Cardiac septum (tissue), 1 donor: ENCODE measurements around the gene ANXA8. TPM values are rescaled to one million over a fixed set of nuclear protein-coding genes. Genes with fewer than 3 reads are reported as not detected.
"Not testable (repeated sequence)": the region's sequence is repeated elsewhere in the genome, so short reads cannot be mapped to it uniquely, and the experiment has no call there.

Source experiments
- DNase-seq: peaks from one replicate; pipeline ENCODE4 v3.0.0-alpha.2; 2020; ENCODE audit warnings: low spot score
- intact Hi-C: fragments of 100-400 bp; cut with DNase I; formaldehyde crosslinking; loops from one replicate; pipeline ENCODE4 v1.14.0; 2022
- total RNA-seq: library from RNA; stranded (reverse); fragmentation: NEBNext Ultra II Directional; extraction: Animal tissue kit (Norgen Biotek cat#: 25700); gene quantifications from one replicate; pipeline ENCODE4 v1.2.1, GENCODE V29; 2021
- donor health status: DM: no; HTN: no; CAD: no.

ANXA8 gene
- total RNA-seq, 1 donor from 2014 or later: not detected

DNA sequence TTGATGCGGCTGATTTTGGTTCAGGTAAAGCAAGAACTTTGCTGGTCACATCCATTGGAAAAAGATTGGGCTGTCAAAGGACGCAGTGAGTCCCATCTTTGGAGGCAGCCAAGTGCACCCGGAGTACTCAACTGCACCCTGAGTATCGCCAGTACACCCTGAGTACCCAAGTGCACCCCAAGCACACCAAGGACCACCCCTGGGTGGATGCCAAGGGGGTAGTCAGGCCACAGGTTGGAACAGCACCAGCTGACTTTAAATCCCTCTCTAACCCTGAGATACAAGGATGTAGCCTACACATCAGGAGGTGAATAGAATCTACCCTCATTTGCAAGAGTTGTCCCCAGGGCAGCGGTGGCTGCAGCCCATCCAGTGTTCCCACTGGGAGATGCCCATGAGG, 16.5 kb downstream of the ANXA8 start:
- intact Hi-C loops, DNase-seq: not testable (repeated sequence)

DNA sequence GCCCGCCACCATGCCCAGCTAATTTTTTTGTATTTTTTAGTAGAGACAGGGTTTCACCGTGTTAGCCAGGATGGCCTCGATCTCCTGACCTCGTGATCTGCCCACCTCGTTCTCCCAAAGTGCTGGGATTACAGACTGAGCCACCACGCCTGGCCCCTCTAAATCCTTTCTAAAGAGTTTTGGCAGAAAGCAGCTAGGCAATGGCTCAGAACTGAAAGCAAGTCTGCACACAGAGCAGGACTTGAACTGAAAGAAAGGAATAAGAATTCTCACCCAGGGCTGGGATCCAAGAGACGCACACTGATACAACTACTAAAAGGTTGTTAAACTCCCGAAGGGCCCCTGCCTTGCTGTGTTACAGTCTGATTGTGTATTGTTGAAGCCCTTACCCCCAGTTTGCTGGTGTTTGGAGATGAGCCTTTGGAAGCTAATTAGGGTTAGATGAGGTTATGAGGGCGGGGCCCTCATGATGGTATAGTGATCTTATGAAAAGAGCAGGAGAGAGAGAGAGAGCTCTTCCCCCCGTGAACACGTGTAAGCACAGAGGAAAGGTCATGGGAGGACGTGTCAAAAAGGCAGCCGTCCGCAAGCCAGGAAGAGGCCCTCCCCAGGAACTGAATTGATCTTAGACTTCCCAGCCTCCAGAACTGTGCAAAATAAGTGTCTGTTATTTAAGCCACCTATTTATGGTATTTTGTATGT, 18.5 kb downstream of the ANXA8 start:
- intact Hi-C loops, DNase-seq: not testable (repeated sequence)

DNA sequence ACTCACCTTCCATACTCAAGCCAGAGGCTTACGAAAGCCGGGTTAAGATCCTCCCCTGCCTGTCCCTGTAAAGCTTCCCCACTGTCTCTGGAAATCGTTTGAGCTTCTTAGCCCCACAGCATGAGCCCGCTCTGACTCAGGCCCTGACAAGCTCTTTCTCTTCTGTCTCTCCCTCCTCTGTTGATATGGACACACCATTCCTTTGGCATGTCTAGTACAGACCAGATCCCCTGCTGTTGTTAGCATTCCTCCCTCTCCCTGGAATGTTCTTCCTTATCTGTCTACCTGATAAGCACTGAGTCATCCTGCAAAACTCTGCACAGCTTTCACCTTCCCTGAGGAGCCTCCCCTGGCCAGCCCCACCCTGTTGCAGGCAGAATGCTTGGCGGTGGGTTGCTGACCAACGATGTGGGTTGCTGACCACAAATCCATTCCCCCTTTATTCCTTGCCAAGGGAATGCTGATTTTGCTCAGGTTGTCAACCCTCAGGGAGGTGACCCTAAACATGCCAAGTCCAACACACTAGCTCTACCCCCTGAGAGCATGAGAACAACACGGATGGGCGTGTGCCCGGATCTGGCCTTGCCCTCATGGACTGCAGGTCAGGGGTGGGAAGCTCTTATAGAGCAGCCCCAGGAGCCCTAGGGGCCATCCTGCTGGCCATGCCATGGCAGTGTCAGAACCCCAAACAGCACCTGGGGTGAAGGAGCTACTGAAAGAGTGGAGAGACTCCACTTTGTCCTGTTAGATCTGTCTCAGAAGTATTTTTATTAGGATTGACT, 21.1 kb downstream of the ANXA8 start:
- DNase-seq, intact Hi-C loops: not testable (repeated sequence)

DNA sequence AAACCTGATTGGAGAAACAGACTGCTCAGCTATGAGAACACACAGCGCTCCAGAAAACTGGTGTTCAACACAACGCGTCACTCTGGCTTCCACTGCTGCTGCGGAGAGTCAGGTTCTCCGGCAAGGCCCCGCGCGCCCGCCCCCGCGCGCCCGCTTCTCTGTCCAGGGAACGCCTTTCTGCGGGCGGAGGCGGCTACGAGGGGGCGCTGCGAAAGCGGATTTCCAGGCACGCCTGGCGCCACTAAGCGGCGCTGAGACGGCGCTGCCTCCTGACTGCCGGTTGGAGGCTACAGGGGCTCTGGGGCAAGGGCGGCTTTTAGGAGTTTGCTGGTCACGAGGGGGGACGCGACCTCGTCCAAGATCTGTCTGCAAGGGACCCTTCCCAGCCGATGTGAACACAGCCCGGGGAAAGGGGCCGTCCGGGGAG, 22.6 kb downstream of the ANXA8 start:
- DNase-seq, intact Hi-C loops: not testable (repeated sequence)

DNA sequence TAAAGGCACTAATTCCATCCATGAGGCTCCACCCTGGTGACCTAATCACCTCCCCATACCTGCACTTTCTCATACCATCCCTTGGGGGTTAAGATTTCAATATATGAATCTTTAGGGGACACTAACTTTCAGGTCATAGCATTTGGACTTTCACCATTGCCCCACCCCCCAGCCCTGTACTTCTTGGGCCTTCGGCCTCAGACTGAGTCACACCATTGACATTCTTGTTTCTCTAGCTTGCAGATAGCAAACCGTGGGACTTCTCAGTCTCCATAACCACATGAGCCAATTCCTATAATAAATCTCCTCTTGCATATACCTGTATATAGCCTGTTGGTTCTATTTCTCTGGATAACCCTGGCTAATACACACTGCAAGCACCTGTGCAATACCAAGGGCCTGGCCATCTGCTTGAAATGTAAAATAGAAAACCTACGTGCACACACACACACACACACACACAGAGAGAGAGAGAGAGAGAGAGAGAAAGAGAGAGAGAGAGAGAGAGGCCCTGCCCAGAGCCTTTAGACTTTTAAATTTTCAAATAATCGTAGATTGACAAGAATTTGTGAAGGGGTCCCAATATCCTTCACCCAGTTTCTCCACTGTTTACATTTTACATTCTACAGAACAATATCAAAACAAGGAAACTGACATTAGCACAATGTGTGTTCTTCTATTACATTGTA, 25.3 kb downstream of the ANXA8 start:
- intact Hi-C loops: no loop called here
- no peak for DNase-seq

DNA sequence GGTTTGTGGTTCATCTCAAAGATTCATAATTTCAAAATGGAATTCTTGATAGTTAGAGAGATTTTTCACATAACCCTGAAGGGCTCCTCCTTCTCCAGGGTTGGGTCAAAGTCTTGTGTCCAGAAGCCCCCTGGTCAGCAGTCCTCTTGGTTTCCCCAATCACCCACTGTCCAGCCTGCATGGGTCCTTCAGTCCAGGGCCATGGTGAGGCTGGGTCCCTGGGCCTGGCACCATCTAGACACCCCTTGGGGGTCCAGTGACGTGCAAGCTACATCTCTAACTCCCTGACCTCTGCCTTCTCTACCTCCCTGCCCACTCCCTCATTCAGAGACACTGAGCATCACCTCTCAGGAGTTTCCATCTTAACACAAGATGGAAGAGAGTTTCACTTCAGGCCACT, 26.1 kb downstream of the ANXA8 start:
- intact Hi-C loops: no loop called here
- no peak for DNase-seq

DNA sequence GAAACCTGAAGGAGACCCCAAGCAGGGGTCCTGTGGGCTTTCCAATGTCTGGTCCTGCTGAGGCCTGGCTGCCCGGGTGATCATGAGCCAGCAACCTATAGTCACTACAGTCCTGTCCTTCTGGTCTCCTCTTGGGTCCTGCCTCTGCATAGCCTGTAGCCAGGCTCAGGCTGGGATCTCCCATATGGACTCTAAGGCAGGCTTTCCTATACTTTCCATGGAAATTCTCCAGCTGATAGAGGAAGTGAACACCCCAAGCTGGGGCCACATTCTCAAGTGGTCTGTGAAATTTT, 26.4 kb downstream of the ANXA8 start:
- intact Hi-C loops: no loop called here
- no peak for DNase-seq

DNA sequence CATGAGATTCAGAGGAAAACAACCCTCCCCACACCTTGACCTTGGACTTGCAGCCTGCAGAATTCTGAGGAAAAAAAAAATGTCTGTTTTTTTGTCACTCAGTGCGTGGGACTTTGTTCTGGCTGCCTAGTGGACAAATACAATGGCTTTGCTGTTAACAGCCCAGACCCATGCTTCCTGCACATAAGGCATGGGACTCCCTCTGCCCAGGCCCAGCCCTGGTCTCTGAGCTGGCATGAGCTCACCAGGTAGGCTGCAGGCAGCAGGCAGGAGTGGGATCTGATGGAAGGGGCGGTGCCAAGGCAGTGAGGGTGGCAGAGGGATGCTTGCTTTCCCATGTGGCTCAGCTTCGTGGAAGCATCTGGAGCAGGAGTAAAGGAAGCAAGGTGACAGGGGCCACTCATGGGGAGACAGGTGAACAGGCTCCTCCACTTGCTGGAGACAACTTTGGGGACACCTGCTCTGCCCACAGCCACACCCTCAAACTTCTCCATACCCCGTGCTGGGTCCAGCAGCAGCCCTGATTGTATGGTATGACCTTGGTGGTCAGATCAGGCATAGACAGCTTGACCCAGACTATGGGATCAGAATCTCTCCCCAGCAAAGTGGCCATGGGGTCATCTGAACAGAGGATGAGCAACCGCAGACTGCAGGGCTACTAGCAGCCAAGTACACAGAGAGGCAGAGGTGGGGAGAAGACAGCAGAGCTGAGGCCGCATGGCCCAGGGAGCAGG, 27.0 kb downstream of the ANXA8 start:
- intact Hi-C loops: no loop called here
- DNase-seq: no peak

DNA sequence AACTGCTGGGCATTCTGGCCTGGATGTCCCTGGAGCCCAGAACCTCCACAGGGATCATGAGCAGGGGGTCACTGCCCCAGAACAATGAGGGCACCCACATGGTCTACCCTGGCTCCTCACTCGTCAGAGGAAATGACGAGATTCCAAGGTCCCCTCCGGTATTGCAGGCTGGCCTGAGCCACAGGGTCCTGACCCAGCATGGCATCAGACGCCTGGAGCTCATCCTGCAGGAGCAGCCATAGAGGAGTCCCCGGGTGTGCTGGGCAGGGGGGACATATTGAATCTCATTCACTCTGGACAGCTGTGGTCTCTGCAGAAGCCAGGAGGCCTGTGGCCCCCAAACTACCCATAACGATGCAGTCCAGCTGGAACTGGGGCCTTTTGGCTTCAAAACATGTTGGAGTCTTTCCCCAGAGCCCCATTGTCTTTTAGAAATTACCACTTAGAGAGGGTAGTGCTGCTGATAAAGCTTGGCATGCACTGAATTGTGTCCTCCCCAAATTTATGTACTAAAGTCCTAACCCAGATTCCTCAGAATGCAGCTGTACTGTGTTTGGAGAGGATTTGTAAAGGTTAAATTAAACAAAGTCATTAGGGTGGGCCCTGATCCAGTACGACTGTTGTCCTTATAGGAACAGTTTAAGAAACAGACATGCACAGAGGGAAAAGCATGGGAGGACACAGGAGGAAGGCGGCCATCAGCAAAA, 27.7 kb downstream of the ANXA8 start:
- DNase-seq: no peak
- intact Hi-C loops: no loop called here

DNA sequence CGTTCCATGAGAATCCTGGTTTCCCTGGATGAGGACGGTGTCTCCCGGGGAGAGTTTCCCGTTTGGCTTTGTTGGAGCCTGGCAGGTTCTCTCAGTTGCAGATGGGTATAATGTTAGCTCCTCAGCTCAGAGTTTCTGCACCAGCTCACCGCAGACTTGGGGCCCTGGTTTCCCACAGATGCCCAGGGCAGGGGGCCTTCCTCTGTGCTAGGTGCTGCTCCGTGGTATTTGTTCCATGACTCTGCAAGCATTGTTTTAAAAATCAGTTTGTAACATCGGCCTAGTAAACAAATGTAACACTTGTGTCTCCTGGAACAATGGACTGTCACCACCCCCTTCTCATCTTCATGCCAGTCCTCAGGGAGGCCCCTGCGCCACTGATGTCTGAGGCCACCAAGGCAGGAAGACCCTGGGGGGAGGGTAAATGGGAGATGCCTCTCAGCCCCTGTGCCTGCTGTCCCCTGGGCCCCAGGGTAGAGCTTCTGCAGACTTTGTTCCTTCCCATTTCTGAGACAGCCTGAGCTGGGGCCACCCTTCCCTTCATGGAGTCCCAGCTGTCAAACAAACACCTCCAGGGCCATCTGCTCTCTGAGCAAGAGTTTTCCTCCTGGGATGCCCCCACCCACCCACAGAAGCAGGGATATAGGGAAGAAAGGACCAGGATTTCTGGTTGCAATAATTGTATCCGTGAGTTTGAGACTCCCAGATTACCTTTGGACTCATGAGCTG, 28.4 kb downstream of the ANXA8 start:
- intact Hi-C loops, DNase-seq: not testable (repeated sequence)

DNA sequence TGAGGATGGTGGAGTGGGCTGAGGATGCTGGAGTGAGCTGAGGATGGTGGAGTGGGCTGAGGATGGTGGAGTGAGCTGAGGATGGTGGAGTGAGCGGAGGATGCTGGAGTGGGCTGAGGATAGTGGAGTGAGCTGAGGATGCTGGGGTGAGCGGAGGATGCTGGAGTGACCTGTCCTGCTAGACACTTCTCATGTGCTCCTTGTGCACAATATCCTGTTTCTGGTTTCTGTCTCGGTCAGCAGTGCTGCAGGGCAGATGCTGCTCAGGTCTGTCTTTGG, 29.2 kb downstream of the ANXA8 start:
- intact Hi-C loops: no loop called here
- DNase-seq: no peak

DNA sequence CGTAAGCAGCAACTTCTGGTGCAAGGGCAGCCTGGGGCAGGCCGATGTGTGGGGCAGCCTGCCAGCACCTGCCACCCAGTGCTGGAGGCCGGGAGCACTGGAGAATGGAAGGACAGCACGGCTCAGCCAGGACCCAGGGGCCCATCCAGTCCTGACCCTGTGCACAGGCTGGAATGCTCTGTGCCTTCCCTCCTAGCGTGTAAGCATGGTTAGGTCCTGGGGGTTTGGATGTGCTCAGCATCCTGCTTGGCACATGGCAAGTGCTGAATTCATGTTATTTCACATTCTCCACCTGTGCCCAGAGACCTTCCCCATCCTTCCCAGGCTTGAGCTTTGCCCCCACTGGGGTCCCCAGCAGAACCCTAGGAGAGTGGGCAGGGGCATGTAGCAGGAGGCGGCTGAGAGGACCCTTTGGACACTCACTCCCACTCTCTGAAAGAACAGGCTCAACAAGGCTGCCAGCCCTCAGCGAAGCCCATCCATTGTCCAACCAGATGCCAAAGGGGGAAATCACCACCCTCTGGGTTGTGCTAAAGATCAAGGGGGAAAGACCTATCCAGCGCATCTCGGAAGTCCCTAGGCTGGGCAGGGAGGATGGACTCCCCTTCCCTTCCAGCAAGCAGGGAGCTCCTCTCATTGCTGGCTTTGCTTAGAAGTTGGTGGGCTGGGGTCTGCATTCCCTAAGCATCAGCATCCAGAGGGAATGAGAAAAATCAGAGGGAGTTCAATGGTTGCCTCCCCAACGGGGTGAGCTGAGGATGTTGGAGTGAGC, 29.7 kb downstream of the ANXA8 start:
- intact Hi-C loops: no loop called here
- no peak for DNase-seq

DNA sequence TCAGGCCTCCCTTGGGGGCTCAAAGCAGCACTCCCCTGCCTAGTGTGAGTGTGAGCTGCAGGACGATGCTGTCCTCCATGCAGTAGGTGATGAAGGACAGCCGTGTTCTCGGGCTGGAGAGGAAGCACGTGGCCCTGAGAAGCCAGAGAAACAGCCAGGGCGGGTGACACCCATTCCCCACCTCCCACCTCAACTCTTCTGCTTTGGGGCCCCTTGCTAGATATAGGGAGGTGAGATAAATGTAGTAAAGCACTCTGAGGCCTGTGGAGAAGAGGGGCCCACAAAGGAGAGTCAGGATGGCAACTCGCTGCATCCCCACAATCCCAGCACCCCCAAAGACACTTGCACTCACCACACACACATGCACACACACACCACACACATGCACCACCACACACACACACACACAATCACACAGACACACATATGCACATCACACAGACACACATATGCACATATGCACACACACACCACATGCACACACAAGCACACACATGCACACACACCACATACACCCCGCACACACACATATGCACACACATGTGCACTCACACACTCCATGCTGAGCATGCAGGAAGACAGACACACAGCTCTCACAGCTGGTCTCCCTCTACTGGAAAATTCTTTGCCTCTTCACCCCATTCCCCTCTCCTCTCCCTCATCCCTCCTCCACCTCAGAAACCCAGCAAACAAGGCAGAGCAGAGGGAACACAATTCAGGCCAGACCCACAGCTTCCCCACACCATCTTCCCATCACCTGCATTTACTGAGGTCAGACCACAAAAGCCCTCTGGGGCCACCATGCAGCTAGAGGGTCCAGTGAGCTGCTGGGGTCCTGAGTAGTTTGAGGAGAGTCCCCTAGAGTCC, 30.5 kb downstream of the ANXA8 start:
- no peak for DNase-seq
- intact Hi-C loops: no loop called here

DNA sequence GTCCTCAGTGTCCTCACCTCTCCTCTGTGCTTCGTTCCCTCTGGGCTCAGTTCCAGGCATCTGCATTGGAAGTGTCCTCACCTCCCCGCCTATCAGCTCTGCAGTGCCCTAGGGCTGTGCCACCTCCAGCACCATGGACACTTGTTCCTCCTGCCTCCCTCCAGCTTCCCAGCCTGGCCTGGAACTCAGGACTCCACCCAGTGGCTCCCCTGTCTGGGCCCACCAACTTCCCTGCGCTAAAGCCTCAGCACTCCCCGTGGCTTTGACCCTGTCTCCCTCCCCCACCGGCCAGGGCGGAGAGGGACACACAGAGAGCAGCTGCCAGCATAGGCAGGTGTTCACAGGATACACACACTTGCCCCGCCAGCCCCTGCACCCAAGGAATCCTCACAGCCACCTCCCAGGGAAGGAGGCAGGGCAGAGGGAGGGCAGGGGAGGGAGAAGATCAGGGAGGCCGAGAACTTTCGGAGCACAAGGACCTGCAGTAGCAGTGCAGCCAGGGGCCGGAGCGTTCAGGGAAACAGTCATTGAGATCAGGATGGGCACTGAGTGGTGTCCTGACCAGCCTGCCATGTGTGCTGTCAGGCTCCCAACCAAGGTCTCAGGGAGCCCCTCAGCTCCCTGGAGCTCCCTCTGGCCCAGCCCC, 31.3 kb downstream of the ANXA8 start:
- intact Hi-C loops: no loop called here
- no peak for DNase-seq

DNA sequence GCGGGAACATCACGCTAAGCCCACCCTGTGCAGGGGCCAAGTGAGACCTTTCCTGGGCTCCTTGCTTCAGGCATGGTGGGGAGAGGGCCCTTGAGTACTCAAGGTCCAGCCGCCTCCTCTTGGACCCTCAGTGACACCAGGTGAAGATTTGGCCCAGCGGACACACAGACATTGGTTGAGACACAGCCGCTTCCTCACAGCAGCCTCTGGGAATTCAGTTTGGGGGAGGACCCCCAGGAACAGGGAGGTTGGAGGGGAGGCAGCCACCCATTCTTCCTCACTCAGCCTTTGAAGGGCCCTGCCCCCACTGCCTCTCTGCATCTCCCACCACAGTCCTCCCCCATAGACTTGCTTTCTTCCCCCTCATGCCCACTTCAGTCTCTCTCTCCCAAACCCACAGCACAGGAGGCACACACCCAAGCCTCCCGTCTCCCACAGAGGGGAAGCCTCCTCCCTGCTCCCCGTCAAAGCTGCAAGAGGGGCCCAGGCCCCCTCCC, 31.9 kb downstream of the ANXA8 start:
- intact Hi-C loops: no loop called here

DNA sequence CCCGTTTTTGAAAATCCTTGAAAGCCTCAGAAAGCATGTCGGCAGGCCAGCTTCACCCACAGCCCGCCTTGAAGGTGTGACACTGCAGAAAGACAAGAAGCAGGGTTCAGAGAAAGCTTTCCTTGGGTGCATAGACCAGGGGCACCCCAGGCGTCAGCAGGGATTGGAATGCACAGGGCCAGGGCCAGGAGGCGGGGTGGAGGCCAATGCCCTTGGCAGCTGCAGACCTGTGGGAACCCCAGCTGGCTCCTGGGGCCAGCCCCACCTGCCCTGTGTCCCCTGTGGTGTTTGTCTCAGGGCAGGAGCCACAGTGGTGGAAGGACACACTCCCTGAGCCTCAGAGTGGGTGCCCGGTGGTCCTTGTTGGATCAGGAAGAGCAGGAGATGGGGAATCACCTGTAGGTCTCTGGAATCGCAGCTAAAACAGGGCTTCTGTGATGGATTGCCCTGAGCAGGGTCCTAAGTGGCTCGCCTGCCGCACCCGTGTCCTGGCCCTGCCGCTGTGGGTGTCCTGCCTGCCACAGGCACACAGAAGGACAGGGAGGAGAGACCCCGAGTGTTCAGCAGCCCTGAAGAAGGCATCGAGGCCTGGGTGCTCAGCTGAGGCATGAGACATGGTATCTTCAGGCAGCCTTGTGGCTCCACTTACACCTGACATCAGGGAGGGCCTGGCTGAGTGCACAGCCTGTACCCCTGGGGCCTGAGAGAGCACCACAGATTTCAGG, 32.5 kb downstream of the ANXA8 start:
- intact Hi-C loops: no loop called here

More for the DNA sequence above, 31.9 kb downstream of the ANXA8 start:
- DNase-seq: no peak

More for the DNA sequence above, 32.5 kb downstream of the ANXA8 start:
- no peak for DNase-seq
